ENCODE data around the gene TBX10.
A peak's percentile ranks its signal among the peaks of the same experiment; 100 is the strongest.

TBX10 gene

DNA sequence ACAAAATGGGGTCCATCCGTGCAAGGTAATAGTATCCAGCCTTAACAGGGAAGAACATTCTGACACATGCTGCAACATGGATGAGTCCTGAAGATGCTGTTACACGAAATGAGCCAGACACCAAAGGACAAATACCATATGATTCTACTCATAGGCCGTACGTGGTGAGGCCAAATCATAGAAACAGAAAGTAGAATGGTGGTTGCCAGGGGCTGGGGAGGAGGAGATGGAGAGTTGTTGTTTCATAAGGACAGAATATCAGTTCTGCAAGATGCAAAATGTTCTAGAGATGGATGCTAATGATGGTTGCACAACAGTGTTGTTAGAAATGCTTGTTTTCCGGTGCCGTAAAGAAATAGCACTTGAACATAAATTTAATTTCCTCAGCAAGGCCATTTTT, 2.6 kb downstream of the TBX10 start:
- Histone ChIP-seq H3K9me3 (ENCODE audit: control insufficient read depth, insufficient read depth, low read length) (no peaks in the 10 kb centered on the region), H3K36me3 (ENCODE audit: control insufficient read depth, insufficient read depth, low read length) (no peaks in the 10 kb centered on the region), H3K4me1 (ENCODE audit: control insufficient read depth, insufficient read depth, low read length) (0 out of 2 replicates have a peak, but pooled peaks cover 2% of the 10 kb centered on the region), H3K27ac (ENCODE audit: low read length) (no peak overlapping the region), H3K27me3 (ENCODE audit: control insufficient read depth, insufficient read depth, low read length) (peaks cover 3% of the 10 kb centered on the region; the same call in 1 of the 2 replicates), H3K4me3 (ENCODE audit: low read length) (no peak overlapping the region)
- WGBS (ENCODE audit: insufficient coverage, insufficient read length), result no CpG with 5 or more reads among the region's 6 CpGs
- no peak for DNase-seq (ENCODE audit: low read depth, low spot score)

GRCh38 chr11:67635231-67635521, 4.4 kb downstream of the TBX10 start:
- Histone ChIP-seq H3K36me3 (ENCODE audit: control insufficient read depth, insufficient read depth, low read length) (no peaks in the 10 kb centered on the region), H3K27ac (ENCODE audit: low read length) (no peak overlapping the region), H3K4me3 (ENCODE audit: low read length) (no peak overlapping the region), H3K27me3 (ENCODE audit: control insufficient read depth, insufficient read depth, low read length) (peaks cover under 1% of the 10 kb centered on the region; the same call in 1 of the 2 replicates), H3K9me3 (ENCODE audit: control insufficient read depth, insufficient read depth, low read length) (no peaks in the 10 kb centered on the region), H3K4me1 (ENCODE audit: control insufficient read depth, insufficient read depth, low read length) (peaks cover 6% of the 10 kb centered on the region; the same call in 1 of the 2 replicates)
- WGBS (ENCODE audit: insufficient coverage, insufficient read length), result no CpG with 5 or more reads among the region's 4 CpGs
- DNase-seq (ENCODE audit: low read depth, low spot score), result no peak

DNA sequence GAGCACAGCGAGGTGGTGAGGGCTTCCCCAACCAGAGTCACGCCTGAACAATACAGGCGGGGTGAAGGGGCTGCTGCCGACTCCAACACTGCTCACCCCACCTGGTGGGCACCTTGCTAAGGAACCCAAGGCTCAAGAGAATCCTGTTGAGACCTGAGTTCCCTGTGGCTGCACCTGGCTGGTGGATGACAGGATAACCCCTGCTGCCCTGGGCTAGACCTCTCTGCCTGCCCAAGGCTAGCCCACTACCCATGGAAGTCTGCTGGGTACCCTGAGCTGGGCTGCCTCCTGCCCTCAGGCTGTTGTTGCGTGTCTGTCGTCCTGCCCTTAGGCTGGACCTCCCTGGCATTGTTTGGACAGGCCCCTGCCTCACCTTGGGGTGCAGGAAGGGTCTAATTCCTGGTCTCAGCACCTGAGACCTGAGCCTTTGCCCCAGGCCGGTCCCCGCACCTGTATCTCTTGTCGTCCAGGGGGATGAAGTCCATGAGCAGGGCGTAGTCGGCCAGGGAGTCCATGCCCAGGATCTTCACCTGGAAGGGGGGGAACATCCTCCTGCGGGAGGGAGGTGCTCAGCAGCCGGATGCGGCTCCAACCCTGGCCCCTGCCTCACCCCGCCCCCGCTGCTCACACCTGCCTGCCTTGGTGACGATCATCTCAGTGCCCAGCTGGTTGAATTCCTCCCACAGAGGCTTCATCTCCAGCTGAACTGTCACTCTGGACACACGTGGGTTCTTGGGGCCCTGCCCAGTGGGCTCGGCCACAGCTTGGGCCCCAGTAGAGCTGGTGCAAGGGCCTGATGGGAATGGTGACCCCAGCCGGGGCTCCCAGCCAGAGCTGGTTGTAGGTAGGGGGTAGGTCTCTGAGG, 5.0 kb downstream of the TBX10 start:
- H3K27ac ChIP-seq (ENCODE audit: low read length), result no peak overlapping the region
- H3K36me3 ChIP-seq (ENCODE audit: control insufficient read depth, insufficient read depth, low read length), result no peaks in the 10 kb centered on the region
- WGBS (ENCODE audit: insufficient coverage, insufficient read length), result no CpG with 5 or more reads among the region's 20 CpGs
- no peak overlapping the region for H3K4me3 ChIP-seq (ENCODE audit: low read length)
- H3K9me3 ChIP-seq (ENCODE audit: control insufficient read depth, insufficient read depth, low read length), result no peaks in the 10 kb centered on the region
- DNase-seq (ENCODE audit: low read depth, low spot score), result no peak
- H3K27me3 ChIP-seq (ENCODE audit: control insufficient read depth, insufficient read depth, low read length), result no peaks in the 10 kb centered on the region
- H3K4me1 ChIP-seq (ENCODE audit: control insufficient read depth, insufficient read depth, low read length), result peaks cover 6% of the 10 kb centered on the region; the same call in 1 of the 2 replicates

GRCh38 chr11:67633758-67634365, 5.7 kb downstream of the TBX10 start:
- Histone ChIP-seq H3K36me3 (ENCODE audit: control insufficient read depth, insufficient read depth, low read length) (no peaks in the 10 kb centered on the region), H3K27me3 (ENCODE audit: control insufficient read depth, insufficient read depth, low read length) (no peaks in the 10 kb centered on the region), H3K4me1 (ENCODE audit: control insufficient read depth, insufficient read depth, low read length) (peaks cover 6% of the 10 kb centered on the region; the same call in 1 of the 2 replicates), H3K27ac (ENCODE audit: low read length) (no peak overlapping the region), H3K4me3 (ENCODE audit: low read length) (no peak overlapping the region), H3K9me3 (ENCODE audit: control insufficient read depth, insufficient read depth, low read length) (no peaks in the 10 kb centered on the region)
- DNase-seq (ENCODE audit: low read depth, low spot score), result no peak
- WGBS (ENCODE audit: insufficient coverage, insufficient read length), result no CpG with 5 or more reads among the region's 22 CpGs

DNA sequence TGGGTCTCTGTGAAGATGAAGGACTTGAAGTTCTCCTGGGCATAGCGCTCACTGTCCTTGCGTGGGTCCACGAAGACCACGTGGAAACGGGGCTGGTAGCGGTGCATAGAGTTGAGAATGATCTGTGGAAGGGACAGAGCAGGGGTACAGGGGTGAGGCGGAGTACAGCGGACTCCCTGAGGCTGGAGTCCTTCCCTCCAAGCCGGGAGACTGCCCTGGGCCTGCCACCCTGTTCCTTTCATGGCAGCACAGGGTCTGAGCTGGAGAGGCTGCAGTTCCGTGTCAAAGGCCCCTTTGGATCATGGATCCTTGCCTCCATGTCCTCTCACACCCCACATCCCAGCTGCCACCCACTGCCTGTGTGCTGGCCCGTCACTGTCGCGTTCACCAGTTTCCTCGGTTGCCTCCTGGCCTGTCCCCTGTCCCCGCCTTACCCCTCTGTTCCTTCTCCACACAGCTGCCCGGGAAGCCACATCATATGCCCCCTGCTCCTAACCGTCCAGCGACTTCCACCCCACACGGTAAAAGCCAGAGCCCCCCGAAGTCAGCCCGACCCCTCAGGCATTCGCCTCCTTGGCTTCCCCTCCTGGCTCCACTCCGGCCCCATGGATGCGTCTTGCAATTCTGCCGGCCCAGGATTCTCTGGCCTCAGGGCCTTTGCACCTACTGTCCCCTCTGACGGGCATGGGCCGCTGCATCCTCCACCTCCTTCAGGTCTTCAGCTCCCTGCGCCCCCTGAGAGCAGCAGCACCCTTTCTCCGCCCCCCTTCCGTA, 6.4 kb downstream of the TBX10 start:
- no peaks in the 10 kb centered on the region for H3K36me3 ChIP-seq (ENCODE audit: control insufficient read depth, insufficient read depth, low read length)
- no peaks in the 10 kb centered on the region for H3K27me3 ChIP-seq (ENCODE audit: control insufficient read depth, insufficient read depth, low read length)
- no CpG with 5 or more reads among the region's 30 CpGs for WGBS (ENCODE audit: insufficient coverage, insufficient read length)
- H3K9me3 ChIP-seq (ENCODE audit: control insufficient read depth, insufficient read depth, low read length), result no peaks in the 10 kb centered on the region
- peaks cover 8% of the 10 kb centered on the region for H3K4me1 ChIP-seq (ENCODE audit: control insufficient read depth, insufficient read depth, low read length)
- no peak overlapping the region for H3K4me3 ChIP-seq (ENCODE audit: low read length)
- no peak for DNase-seq (ENCODE audit: low read depth, low spot score)
- no peak overlapping the region for H3K27ac ChIP-seq (ENCODE audit: low read length)

GRCh38 chr11:67632175-67632981, 7.2 kb downstream of the TBX10 start:
- peaks cover 8% of the 10 kb centered on the region for H3K4me1 ChIP-seq (ENCODE audit: control insufficient read depth, insufficient read depth, low read length)
- no CpG with 5 or more reads among the region's 12 CpGs for WGBS (ENCODE audit: insufficient coverage, insufficient read length)

GRCh38 chr11:67631853-67632174, 7.7 kb downstream of the TBX10 start:
- no peak overlapping the region for H3K27ac ChIP-seq (ENCODE audit: low read length)
- H3K4me3 ChIP-seq (ENCODE audit: low read length), result no peak overlapping the region
- peaks cover 8% of the 10 kb centered on the region for H3K4me1 ChIP-seq (ENCODE audit: control insufficient read depth, insufficient read depth, low read length)
- no peaks in the 10 kb centered on the region for H3K9me3 ChIP-seq (ENCODE audit: control insufficient read depth, insufficient read depth, low read length)
- H3K27me3 ChIP-seq (ENCODE audit: control insufficient read depth, insufficient read depth, low read length), result no peaks in the 10 kb centered on the region
- no peaks in the 10 kb centered on the region for H3K36me3 ChIP-seq (ENCODE audit: control insufficient read depth, insufficient read depth, low read length)
- WGBS (ENCODE audit: insufficient coverage, insufficient read length), result no CpG with 5 or more reads among the region's 2 CpGs
- no peak for DNase-seq (ENCODE audit: low read depth, low spot score)

More at GRCh38 chr11:67632175-67632981, 7.2 kb downstream of the TBX10 start:
- Histone ChIP-seq H3K9me3 (ENCODE audit: control insufficient read depth, insufficient read depth, low read length) (no peaks in the 10 kb centered on the region), H3K4me3 (ENCODE audit: low read length) (no peak overlapping the region), H3K27ac (ENCODE audit: low read length) (no peak overlapping the region), H3K27me3 (ENCODE audit: control insufficient read depth, insufficient read depth, low read length) (no peaks in the 10 kb centered on the region), H3K36me3 (ENCODE audit: control insufficient read depth, insufficient read depth, low read length) (no peaks in the 10 kb centered on the region)
- no peak for DNase-seq (ENCODE audit: low read depth, low spot score)

GRCh38 chr11:67631411-67631810, 8.2 kb downstream of the TBX10 start:
- peaks cover 8% of the 10 kb centered on the region for H3K4me1 ChIP-seq (ENCODE audit: control insufficient read depth, insufficient read depth, low read length)
- H3K27me3 ChIP-seq (ENCODE audit: control insufficient read depth, insufficient read depth, low read length), result no peaks in the 10 kb centered on the region
- H3K27ac ChIP-seq (ENCODE audit: low read length), result no peak overlapping the region
- WGBS (ENCODE audit: insufficient coverage, insufficient read length), result no CpG with 5 or more reads among the region's 7 CpGs
- no peak overlapping the region for H3K4me3 ChIP-seq (ENCODE audit: low read length)
- no peaks in the 10 kb centered on the region for H3K36me3 ChIP-seq (ENCODE audit: control insufficient read depth, insufficient read depth, low read length)
- DNase-seq (ENCODE audit: low read depth, low spot score), result no peak
- H3K9me3 ChIP-seq (ENCODE audit: control insufficient read depth, insufficient read depth, low read length), result no peaks in the 10 kb centered on the region

DNA sequence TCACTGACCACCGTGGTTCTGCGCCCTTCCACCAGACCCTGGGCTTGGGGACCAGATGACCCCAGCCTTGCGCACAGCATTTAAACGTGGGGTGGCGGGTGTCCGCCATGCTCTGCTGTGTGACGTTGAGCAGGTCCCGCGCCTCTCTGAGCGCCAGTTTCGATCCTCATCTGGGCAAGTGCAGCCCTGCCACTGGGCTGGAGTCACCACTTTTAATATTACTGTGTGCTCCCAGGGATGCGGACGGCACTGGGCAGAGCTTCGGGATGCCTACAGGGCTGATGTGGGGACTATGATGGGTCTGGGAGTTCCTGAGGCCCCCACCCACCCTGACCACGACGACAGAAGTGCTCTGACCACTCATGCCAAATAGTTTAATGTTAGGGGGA, 8.6 kb downstream of the TBX10 start:
- DNase-seq (ENCODE audit: low read depth, low spot score), result no peak
- WGBS (ENCODE audit: insufficient coverage, insufficient read length), result no CpG with 5 or more reads among the region's 16 CpGs
- no peaks in the 10 kb centered on the region for H3K36me3 ChIP-seq (ENCODE audit: control insufficient read depth, insufficient read depth, low read length)
- no peaks in the 10 kb centered on the region for H3K27me3 ChIP-seq (ENCODE audit: control insufficient read depth, insufficient read depth, low read length)
- H3K27ac ChIP-seq (ENCODE audit: low read length), result no peak overlapping the region
- H3K4me3 ChIP-seq (ENCODE audit: low read length), result peak overlapping the region; percentile 67; the same call in 1 of the 2 replicates
- peaks cover 8% of the 10 kb centered on the region for H3K4me1 ChIP-seq (ENCODE audit: control insufficient read depth, insufficient read depth, low read length)
- H3K9me3 ChIP-seq (ENCODE audit: control insufficient read depth, insufficient read depth, low read length), result no peaks in the 10 kb centered on the region

Data from iPS DF 6.9 (cell line).